A673 (cell line): ENCODE data around the gene CPN2.

Experiments used
- CTCF ChIP-seq: fragments of 300-800, 200-600 bp; sonication (generic); conservative IDR thresholded peaks from 2 replicates; pipeline ENCODE4 v1.5.1; 2017; ENCODE audit warnings: low read depth, mild to moderate bottlenecking, antibody characterized with exemption, low read length, moderate library complexity, mixed read lengths
- EZH2 ChIP-seq: fragments of 200-600 bp; sonication (generic); IDR thresholded peaks from 2 replicates; pipeline ENCODE4 v1.6.1; 2017; ENCODE audit warnings: borderline replicate concordance, low read depth, mild to moderate bottlenecking, mixed read lengths, antibody characterized with exemption, low read length; ENCODE audit not compliant: poor library complexity, severe bottlenecking

- TF ChIP-seq CTCF (peak; percentile 92), EZH2 (no peak)
Measured at GRCh38 chr3:194315088-194315964, 35.8 kb downstream of the CPN2 start.
